Astrocyte (in vitro differentiated cells and primary cell): ENCODE measurements around the gene MTRF1L. TPM values are rescaled to one million over a fixed set of nuclear protein-coding genes. Genes with fewer than 3 reads are reported as not detected.
A peak's percentile ranks its signal among the peaks of the same experiment; 100 is the strongest.

Source experiments
- DNase-seq: peaks from one replicate; pipeline ENCODE4 v3.0.0-alpha.2; 2010; ENCODE audit warnings: low read depth
- FAIRE-seq: peaks from 2 replicates; lab custom pipeline; 2011; peaks lifted over from hg19 to GRCh38; lab: Jason Lieb, UNC
- H2AFZ ChIP-seq: 2 replicates; pipeline ENCODE4 v1.6.0; 2012; ENCODE audit warnings: low read depth, low read length, inconsistent platforms
- H3K27ac ChIP-seq: 2 replicates; pipeline ENCODE4 v1.5.1; 2011; ENCODE audit warnings: low read depth, low read length, inconsistent platforms
- H3K27me3 ChIP-seq: 2 replicates; pipeline ENCODE4 v1.6.0; 2011; ENCODE audit warnings: low read length, inconsistent platforms; ENCODE audit not compliant: insufficient read depth
- H3K36me3 ChIP-seq: 2 replicates; pipeline ENCODE4 v1.5.1; 2011; ENCODE audit warnings: low read length, inconsistent platforms; ENCODE audit not compliant: insufficient read depth
- H3K4me1 ChIP-seq: 2 replicates; pipeline ENCODE4 v1.5.1; 2011; ENCODE audit warnings: low read length, inconsistent platforms; ENCODE audit not compliant: insufficient read depth
- H3K4me2 ChIP-seq: 2 replicates; pipeline ENCODE4 v1.6.0; 2012; ENCODE audit warnings: low read length, inconsistent platforms
- H3K4me3 ChIP-seq: 2 replicates; pipeline ENCODE4 v1.5.1; 2011; ENCODE audit warnings: low read depth, mild to moderate bottlenecking, low read length, inconsistent platforms; ENCODE audit not compliant: insufficient read depth
- H3K79me2 ChIP-seq: 2 replicates; pipeline ENCODE4 v1.6.0; 2012; ENCODE audit warnings: mild to moderate bottlenecking, low read length, inconsistent platforms; ENCODE audit not compliant: insufficient read depth
- H3K9ac ChIP-seq: 2 replicates; pipeline ENCODE4 v1.6.0; 2012; ENCODE audit warnings: mild to moderate bottlenecking, low read length, inconsistent platforms
- H3K9me3 ChIP-seq: 2 replicates; pipeline ENCODE4 v1.5.1; 2012; ENCODE audit warnings: low read depth, mild to moderate bottlenecking, low read length, inconsistent platforms; ENCODE audit not compliant: insufficient read depth
- H4K20me1 ChIP-seq: 2 replicates; pipeline ENCODE4 v1.6.0; 2012; ENCODE audit warnings: low read length, inconsistent platforms; ENCODE audit not compliant: insufficient read depth
- H3K27ac Mint-ChIP-seq: one replicate; pipeline ENCODE4 v1.8.0; 2021; ENCODE audit warnings: mild to moderate bottlenecking, mixed read lengths; ENCODE audit not compliant: unreplicated experiment
- H3K27me3 Mint-ChIP-seq: one replicate; pipeline ENCODE4 v1.8.0; 2021; ENCODE audit warnings: low read depth, mixed read lengths; ENCODE audit not compliant: unreplicated experiment
- H3K36me3 Mint-ChIP-seq: one replicate; pipeline ENCODE4 v1.8.0; 2021; ENCODE audit warnings: low read depth, mixed read lengths; ENCODE audit not compliant: unreplicated experiment
- H3K4me1 Mint-ChIP-seq: one replicate; pipeline ENCODE4 v1.8.0; 2021; ENCODE audit warnings: low read depth, mixed read lengths; ENCODE audit not compliant: unreplicated experiment
- H3K4me3 Mint-ChIP-seq: one replicate; pipeline ENCODE4 v1.8.0; 2021; ENCODE audit warnings: mild to moderate bottlenecking, moderate library complexity, mixed read lengths; ENCODE audit not compliant: unreplicated experiment
- H3K9me3 Mint-ChIP-seq: one replicate; pipeline ENCODE4 v1.8.0; 2021; ENCODE audit warnings: mild to moderate bottlenecking, mixed read lengths; ENCODE audit not compliant: unreplicated experiment
- EZH2 ChIP-seq: IDR thresholded peaks from 2 replicates; pipeline ENCODE4 v1.6.1; 2012; ENCODE audit warnings: mild to moderate bottlenecking, low read length, inconsistent platforms; ENCODE audit not compliant: insufficient read depth
- total RNA-seq: library from RNA; stranded (reverse); gene quantifications from 2 replicates; pipeline ENCODE4 v1.2.1, GENCODE V29; 2021
- TF ChIP-seq, protein P1 (sequence below): IDR thresholded peaks from 2 replicates; pipeline ENCODE4 v1.5.1; 2011; ENCODE audit warnings: low read depth, mild to moderate bottlenecking, inconsistent platforms, low read length, moderate library complexity; ENCODE audit not compliant: insufficient read depth

Gene MTRF1L
- total RNA-seq, 1 donor from 2014 or later = 33.2 TPM

DNA sequence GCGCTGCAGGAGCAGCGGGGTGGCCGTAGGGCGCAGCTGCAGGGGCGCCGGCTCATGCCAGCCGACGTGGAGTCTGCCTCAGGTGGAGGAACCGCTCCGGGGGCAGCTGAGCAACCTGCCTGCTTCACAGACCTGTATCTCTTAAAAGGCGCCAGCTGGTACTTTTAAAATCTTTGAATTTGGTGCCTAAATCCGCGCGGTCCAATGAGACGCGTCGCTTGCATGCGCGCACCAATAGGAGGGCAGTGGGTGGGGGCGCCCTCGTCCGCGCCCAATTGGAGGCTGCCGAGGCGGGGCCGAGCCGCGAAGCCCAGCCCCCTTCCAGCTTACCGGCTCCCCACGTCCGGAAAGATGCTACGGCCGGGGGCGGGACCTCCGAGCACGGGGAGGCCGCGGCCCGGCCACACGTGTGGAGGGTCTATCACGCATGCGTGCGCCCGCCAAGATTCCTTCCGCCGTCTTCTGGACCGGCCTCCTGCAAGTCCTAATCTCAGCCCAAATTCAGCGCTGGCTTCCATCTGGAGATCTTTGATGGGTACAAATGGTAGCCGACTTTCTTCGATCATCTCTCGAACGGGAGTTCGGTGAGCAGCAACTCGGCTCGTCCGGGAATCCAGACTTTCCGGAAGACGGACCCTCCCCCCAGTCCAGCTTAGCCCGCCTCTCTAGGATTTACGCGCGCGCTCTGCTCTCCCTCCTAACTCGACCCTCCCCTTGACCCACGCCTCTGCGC, 19.4 kb downstream of the MTRF1L start, which contains the start of gene FBXO5:
TSS of gene FBXO5 (minus strand) at position 138 of the 733 bp plus-strand sequence. CDS start at position 56, 82 bp downstream.
- Histone ChIP-seq H3K36me3 (peaks cover 3% of the 10 kb centered on the region), H3K4me1 (peaks cover 10% of the 10 kb centered on the region), H3K4me3 (peak within 1 kb of the TSS; percentile 94), H4K20me1 (peaks cover 26% of the 10 kb centered on the region), H3K79me2 (peaks cover 83% of the 10 kb centered on the region), H3K4me2 (peak within 1 kb of the TSS; percentile 99), H3K9me3 (no peaks in the 10 kb centered on the region), H3K27me3 (no peaks in the 10 kb centered on the region), H3K9ac (peak within 1 kb of the TSS; percentile 97), H3K27ac (peak within 1 kb of the TSS; percentile 92), H2AFZ (peak within 1 kb of the TSS; percentile 82)
- Mint-ChIP-seq H3K27me3 (no peaks in the 10 kb centered on the region), H3K9me3 (no peaks in the 10 kb centered on the region), H3K4me1 (peaks cover 16% of the 10 kb centered on the region), H3K27ac (peak within 1 kb of the TSS; percentile 96), H3K36me3 (no peaks in the 10 kb centered on the region), H3K4me3 (peak within 1 kb of the TSS; percentile 96)
- no peak for FAIRE-seq
- TF ChIP-seq, protein P1, sequence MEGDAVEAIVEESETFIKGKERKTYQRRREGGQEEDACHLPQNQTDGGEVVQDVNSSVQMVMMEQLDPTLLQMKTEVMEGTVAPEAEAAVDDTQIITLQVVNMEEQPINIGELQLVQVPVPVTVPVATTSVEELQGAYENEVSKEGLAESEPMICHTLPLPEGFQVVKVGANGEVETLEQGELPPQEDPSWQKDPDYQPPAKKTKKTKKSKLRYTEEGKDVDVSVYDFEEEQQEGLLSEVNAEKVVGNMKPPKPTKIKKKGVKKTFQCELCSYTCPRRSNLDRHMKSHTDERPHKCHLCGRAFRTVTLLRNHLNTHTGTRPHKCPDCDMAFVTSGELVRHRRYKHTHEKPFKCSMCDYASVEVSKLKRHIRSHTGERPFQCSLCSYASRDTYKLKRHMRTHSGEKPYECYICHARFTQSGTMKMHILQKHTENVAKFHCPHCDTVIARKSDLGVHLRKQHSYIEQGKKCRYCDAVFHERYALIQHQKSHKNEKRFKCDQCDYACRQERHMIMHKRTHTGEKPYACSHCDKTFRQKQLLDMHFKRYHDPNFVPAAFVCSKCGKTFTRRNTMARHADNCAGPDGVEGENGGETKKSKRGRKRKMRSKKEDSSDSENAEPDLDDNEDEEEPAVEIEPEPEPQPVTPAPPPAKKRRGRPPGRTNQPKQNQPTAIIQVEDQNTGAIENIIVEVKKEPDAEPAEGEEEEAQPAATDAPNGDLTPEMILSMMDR = no peak
- no peak for TF ChIP-seq EZH2
- DNase-seq = peak; percentile 92

DNA sequence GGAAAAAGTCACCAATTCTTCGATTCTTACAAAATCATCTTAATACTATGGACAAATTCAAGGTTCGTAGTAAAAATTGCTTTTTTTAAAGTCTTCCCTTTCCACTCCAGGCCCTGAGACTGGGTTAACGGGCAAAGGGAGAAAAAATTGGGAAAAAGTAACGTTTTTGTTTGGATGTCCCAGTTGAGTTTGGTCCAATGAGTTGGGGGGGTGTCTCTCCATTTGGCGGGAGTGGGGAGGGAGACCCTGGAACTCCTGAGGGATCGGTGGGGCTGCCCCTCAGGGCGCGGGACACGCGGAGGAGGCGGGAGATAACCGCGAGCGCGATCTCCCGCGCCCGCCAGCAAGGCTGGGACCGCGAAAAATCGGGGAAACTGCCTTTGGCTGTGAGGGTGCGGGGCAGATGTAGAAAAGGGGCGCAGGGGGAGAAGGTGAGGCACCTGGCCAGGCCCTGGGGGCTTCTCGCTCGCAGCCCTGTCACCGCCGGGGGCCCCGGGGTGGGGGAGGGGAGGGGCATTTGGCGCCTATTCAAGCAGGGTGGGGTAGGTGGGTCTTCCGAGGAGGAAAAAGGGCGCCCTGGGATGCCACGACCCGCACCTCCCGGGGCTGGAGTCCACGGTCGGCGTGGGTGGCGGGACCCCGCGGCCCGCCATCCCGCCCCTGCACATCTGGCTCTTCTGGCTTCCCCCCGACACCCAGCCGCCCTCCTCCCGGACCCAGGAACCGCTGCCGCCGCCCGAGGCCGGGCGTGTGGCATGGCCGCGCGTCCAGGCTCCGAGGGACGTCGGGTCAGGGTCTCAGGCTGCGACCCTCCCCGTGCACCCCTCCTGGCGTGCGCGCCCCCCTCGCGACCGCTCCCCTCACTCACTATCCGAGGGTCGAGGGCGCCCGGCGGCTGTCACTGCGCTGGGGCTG, 20.3 kb downstream of the MTRF1L start:
- Mint-ChIP-seq H3K9me3 (no peaks in the 10 kb centered on the region), H3K4me1 (peaks cover 24% of the 10 kb centered on the region), H3K36me3 (no peaks in the 10 kb centered on the region), H3K4me3 (peak overlapping the region; percentile 96), H3K27me3 (no peaks in the 10 kb centered on the region), H3K27ac (peak overlapping the region; percentile 70)
- Histone ChIP-seq H3K27ac (peak overlapping the region; percentile 52), H3K4me1 (peaks cover 10% of the 10 kb centered on the region), H3K9me3 (no peaks in the 10 kb centered on the region), H3K9ac (peak overlapping the region; percentile 90), H3K79me2 (peaks cover 91% of the 10 kb centered on the region), H3K4me2 (peak overlapping the region; percentile 92), H3K36me3 (peaks cover 3% of the 10 kb centered on the region), H4K20me1 (peaks cover 32% of the 10 kb centered on the region), H3K27me3 (no peaks in the 10 kb centered on the region), H3K4me3 (peak overlapping the region; percentile 94), H2AFZ (peak overlapping the region; percentile 13)
- no peak for TF ChIP-seq EZH2
- TF ChIP-seq, protein P1 = no peak
- DNase-seq (no peak), FAIRE-seq (no peak)
